Activated T-cell treated with anti-CD3 and anti-CD28 coated beads, Interleukin-2, amount 50 U/mL, for 48 hours (primary cell): ENCODE measurements around the gene SNX9.
"Not testable (repeated sequence)": the region's sequence is repeated elsewhere in the genome, so short reads cannot be mapped to it uniquely, and the experiment has no call there.

ENCODE experiments used
- DNase-seq, 2 experiments: peaks; one replicate each; pipeline ENCODE4 v3.0.0-alpha.2; 2020

SNX9 gene

DNA sequence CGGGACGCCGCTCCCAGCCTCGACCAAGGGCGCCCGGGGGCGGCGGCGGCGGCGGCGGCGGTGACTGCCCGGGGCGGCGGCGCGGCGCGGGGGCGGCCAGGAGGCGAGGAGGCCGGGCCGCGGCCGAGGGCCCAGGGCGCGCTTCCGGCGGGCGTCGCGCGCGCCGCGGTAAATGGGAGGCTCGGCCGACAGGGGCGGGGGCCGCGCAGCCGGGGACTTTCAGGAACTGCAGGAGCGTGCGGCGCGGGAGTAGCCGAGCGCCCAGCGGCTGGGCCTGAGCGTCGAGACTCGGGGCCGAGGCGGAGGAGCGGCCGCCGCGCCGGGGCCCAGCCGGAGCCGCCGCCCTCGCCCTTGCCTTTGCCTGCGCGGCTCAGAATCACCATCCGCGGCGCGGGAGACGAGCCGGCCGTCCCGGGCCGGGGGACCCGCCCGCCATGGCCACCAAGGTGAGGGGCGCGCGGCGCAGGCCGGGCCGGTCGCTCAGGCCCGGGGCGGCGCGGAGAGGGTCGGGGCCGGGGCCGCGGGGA, at the start of gene SNX9:
Gene SNX9 (plus strand): TSS at position 246 of the 527 bp plus-strand sequence. CDS start 189 bp downstream, at position 435.
- DNase-seq, result peak; percentile 72 to 82

DNA sequence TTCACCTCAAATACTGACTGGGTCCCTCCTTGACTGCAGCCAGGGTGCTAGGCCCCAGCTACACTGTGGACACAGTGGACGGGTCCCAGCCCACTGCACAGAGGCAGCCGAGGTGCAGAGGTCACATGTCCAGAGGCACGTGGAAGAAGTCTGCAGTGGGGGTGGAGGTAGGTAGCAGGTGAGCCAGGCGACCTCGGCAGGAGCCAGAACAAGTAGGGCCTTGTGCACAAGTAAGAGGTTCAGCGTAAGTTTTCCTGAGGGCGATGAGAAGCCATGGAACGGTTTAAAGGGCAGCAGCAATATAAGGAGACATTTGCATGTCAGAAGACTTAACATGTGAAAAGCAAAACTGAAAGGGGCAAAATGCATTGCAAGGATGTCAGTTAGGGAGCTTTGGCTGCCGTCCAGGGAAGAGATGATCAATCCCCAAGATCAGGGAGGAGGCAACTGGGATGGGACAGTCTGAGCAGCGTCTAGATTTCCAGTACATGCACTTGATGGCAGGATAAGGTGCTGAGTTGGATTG, 49.7 kb upstream of the SNX9 start:
- no peak for DNase-seq

DNA sequence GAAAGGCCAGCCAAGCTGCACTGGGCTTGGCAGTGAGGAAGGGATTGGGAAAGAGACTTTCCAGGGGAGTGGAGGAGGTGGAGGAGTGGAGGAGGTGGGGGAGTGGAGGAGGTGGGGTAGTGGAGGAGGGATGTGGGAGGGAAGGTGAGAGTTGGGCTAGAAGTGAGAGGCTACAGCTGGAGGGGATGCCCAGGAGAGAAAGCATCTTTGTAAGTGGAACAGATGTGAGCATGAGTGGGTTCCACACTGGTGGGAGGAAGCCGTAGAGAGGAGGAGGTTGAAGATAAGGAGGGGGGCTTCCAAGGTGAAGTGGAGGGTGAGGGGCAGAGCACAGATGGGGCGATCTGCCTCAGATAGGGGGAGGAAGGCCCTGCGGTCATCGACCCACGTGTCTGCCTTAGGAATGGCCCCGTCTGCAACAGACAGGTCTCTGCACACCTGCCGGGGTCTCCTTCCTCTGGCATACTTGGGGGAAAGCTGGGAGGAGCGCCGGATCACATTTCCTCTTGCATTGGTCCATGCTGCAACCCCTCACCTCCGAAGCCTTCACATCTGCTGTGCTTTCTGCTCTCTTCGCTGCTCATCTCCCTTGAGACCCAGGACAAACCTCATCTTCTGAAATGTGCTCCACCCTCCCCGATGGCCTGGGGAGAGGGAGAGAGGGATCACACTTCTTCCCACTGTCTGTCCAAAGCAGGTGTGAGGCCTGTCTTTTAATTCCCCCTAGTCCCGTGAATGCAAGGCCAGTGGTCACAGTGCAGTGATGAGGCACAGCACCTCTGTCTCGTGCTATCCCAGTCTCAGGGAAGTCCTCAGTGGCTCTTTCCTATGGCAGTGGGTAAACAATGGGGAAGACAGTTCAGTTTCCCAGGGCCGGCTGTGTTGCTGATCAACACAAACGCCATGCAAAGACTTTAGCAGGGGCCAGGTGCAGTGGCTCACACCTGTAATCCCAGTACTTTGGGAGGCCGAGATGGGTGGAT, 48.6 kb upstream of the SNX9 start:
- no peak for DNase-seq

DNA sequence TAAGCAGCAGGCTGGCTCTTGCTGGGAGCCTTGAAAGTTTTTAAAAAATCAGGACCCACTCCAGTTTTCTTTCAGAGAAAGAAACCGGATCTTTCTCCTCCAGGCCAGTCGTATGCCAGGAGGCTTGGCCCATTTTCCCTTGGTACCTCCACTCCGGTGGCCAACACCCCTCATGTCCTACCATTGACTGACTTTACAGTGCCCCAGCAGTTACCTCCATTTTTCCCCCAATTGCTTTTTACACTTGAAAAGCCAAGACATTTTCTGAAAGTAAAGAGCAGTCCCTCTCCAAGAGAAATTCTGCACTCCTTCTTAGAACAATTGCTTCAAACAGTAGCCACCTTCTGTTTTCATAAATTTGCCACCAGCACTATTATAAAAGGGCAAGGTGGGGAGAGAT, 47.7 kb upstream of the SNX9 start:
- no peak for DNase-seq

DNA sequence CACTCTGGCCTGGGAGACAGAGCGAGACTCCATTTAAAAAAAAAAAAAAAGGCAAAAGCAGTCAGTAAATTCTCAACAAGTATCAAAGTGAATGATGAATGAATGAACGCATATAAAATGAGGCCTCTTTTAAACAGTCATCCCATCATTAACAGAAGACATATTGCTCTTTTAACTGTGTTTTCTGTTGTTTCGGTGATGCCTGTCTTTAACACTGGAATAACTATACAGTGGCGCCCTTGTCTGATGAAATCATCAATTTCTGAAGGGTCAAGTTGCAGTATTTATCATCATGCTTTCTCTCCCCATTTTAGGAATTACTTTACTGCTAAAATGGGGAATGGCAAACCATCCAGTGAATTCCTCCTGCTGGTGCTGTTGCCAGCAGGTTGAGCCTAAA, 45.7 kb upstream of the SNX9 start:
- DNase-seq, result no peak

DNA sequence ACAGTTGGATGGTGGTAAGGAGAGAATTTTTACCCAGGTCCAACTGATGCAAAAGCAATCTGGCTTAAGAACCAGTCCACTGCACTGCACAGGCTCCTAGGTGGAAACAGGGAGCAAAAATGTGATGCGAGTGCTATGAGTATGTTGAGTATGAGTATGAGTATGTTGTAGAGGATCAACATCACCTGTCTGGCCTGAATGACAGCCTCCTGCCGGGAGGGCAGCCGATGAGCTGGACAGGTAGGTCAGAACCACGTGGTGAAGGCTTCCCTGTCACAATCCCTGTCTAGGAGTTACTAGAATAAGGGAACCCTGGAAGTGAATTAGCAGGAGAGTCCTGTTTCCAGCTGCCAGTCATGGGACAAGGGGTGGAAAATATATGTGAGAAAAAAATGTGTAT, 44.3 kb upstream of the SNX9 start:
- no peak for DNase-seq

DNA sequence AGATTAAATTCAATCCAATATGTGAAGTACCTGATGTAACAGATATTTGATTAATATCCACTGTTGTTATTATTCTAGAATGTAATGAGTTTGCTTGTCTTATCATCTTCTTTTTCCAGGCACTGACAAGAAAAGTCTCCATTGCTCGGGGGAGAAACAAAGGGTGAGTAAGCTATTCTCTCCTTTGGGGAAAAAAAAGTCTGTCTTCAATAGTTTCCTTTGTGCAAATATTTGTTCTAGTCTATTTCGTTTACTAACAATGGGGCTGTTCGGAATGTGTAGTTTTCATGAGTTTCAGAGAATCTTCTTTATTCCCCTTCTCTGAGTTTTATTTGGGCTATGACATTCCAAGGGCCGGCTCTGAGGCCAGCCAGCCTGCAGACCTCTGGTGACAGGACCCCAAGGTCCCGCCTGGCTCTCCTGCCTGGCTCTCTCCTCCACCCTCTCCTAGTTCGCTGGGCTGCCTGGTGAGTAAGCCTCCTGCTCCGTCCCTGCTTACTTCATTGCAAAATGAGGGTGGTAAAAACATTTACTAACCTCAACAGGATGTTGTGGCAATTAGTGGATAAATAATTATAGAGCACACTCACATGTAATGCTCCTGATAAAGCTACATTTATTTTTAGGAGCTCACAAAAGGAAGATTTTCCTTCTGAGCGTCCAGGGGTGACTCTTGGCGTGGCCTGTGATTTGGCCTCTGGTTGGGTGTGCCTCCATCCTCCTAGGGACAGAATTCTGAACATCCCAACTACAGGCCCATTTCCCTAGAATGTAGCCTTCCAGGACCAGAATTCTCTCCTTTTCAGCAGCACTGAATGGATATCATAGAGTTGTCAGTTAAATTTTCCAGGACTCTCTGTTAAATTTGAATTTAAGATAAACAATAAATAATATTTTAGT, 43.1 kb upstream of the SNX9 start:
- no peak for DNase-seq

DNA sequence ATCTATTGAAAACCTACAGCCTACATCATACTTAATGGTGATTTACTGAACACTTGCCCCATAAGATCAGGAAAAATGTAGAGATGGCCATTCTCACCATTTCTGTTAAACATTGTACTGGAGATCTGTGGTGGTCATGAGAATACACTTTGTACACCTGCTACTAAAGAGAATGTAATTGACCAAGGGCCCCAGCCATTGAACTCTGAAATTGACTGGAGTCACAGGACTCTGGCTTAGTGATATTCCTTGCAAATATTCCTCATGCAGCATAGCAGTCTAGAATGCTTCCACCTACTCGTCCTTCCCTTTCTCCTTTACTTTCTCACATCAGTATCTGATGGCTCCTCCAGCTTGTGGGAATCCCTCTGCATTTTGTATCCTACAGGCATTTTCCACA, 37.4 kb upstream of the SNX9 start:
- no peak for DNase-seq

DNA sequence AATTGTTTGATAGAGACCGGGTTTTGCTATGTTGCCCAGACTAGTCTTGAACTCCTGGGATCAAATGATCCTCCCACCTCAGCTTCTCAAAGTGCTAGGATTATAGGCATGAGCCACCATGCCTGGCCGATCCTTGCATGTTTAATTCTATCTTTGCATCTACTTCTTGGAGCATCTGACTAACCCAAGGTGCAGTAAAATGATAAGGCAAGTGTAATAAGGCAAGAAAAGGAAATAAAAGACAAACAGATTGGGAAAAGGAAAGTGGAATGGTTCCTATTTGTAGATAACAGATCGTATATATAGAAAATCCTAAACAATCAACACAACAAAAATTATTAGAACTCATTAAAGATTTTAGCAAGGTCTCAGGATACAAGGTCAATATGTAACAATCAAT, 36.8 kb upstream of the SNX9 start:
- no peak for DNase-seq

DNA sequence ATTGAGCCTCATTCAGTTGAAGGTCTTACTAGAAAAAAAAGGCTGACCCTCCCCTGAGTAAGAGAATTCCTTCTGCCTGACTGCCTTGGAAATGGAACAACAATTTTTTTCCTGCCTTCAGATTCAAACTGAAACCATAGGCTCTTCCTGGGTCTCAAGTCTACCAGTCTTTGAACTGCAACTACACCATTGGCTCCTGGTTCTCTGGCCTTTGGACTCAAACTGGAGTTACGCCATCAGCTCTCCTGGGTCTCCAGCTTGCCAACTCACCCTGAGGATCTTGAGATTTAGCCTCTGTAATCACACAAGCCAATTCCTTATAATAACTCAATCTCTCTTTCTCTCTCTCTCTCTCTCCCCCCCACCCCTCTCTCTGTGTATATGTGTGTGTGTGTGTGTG, 36.0 kb upstream of the SNX9 start:
- DNase-seq, result no peak

DNA sequence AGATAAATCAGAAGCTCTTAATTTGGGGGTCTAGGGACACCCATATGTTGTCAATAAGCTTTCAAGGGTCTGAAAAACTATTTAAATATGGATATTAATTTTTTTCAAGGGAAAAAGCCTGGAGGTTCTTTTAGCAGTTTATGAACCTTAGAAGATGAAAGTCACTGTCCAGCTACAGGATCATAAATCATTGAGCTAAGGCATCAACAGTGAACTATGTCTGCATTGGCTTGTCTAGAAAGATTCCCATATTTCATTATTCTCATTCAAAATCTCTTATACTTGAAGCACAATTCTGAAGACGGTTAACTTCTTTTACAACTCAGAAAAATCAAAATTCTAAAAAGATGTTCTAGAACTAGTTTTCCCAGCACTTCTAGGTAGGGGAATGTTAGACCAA, 34.9 kb upstream of the SNX9 start:
- no peak for DNase-seq

DNA sequence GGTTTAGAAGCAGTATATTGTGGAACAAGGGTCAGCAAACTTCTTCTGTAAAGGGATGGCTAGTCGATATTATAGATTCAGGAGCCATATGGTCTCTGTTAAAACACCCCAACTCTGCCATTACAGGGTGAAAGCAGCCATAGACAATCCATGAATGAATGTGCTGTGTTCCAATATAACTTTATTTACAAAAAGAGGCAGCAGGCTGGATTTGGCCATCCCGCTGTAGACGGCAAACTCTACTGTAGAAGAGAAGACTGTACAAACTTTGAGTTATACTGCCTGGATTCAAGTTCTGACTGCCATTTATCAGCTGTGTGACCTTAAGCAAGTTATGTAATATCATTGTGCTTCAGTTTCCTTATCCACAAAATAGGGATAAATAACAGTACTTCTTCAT, 33.7 kb upstream of the SNX9 start:
- DNase-seq, result no peak

DNA sequence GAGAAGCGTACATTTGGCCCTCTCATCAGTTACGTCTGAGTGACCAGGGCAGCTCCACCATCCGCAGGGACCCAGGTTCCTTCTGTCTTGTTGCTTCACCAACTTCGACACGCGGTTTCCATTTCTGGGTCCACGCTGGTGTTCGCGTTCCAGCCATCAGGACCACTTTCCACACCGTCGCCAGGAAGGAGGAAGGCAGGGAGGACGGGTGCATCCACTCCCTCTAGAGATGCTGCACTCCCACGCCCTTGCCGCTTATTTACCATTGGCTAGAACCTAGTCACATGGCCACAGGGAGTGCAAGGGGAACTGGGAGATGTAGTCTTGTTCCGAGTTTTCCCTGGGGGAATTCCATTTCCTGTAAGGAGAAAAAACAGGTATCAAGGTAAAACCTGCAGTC, 33.2 kb upstream of the SNX9 start:
- DNase-seq, result no peak

DNA sequence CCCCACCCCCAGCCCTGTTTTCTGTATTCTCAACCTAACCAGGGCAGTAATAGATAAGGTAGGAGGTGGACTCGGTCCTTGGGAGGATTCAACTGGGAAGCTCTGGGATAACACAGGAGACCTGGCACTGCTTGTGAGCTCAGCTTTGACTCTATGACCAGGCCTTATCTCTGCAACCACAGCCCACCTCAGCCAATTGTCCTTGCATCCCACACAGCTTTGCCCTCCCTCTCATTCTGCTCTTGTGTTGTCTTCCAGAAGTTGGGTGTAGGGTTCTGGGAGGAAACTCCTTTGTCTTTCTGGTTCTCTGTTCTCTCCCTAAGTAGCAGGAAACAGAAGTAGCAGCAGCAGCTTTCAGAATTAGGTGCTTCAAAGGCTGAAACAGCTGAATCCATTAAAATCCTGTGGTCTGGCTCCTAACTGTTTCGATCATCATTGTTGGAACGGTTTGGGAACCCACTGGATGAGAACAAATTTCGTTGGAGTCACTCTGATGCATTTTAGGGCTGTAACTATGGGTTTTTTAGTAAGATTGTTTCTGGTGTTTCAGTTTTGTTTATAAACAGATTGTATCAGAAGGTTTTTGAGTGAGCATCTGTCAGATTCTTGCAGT, 32.4 kb upstream of the SNX9 start:
- DNase-seq, result no peak

DNA sequence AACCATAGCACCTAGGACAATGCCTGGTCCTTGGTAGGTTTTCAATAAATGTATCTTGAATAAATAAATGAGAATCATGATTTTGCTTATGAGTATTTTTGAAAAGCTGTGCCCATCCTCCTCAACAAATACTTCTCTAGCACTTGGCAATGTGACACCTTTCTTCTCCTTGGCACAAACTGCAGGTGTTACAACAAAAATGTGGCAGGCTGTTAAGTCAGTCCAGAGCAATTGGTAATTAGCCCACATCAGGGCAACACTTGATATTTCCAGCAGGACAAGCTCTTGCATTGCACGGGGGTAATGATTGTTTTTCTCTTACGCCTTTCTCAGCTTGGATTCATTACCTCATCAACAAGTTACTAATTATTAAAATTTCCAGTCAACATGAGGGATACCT, 31.6 kb upstream of the SNX9 start:
- DNase-seq, result no peak

DNA sequence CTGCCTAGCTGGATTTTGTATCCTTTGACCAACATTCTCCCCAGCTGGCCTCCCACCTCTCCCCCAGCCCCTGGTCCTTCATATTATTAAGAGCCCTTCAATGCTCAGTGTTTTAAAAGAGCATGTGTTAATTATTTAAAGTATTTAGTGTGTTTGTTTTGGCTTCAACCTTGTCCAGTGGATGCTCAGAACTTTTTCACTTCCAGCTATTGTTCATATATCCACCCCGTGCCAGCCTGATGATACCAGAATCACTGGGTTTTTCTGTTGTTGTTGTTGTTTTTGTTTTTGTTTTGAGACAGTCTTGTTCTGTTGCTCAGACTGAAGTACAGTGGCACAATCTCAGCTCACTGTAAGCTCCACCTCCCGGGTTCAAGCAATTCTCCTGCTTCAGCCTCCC, 30.4 kb upstream of the SNX9 start:
- DNase-seq, result no peak

DNA sequence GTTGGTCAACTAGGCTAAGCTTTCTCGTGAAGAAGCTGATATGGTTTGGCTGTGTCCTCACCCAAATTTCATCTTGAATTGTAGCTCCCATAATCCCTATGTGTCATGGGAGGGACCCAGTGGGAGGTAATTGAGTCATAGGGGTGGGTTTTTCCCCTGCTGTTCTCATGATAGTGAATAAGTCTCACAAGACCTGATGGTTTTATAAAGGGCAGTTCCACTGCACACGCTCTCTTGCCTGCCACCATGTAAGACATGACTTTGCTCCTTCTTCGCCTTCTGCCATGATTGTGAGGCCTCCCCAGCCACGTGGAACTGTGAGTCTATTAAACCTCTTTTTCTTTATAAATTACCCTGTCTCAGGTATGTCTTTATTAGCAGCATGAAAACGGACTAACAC, 29.0 kb upstream of the SNX9 start:
- DNase-seq, result not testable (repeated sequence)

DNA sequence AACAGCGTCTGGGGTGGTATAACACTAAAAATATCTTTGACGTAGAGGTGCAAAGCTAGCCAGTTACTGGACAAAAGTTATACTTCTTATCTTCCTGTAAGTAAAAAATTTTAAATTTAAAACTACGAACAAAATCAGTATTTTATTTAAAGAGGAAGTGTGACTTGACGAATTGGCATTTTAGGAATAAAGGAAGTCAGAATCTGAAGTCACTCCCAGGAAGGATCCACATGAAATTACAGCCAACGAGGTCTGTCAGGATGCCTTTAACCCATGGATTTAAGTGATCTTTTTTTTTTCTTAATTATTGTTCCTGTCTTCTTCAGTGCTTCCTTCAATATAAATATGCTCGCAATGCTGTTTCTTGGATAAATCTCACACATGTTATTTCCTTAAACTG, 27.2 kb upstream of the SNX9 start:
- DNase-seq, result no peak

DNA sequence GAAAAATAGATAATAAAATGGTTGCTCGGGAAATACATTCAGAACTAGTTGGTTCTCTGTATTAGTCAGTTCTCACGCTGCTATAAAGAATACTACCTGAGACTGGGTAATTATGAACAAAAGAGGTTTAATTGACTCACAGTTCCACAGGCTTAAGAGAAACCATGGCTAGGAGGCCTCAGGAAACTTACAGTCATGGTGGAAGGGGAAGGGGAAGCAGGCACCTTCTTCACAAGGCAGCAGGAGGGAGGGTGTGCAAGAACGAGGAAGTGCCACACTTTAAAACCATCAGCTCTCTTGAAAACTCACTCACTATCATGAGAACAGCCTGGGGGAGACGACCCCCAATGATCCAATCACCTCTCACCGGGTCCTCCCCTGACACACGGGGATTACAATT, 24.2 kb upstream of the SNX9 start:
- DNase-seq, result peak; percentile 38 to 43

DNA sequence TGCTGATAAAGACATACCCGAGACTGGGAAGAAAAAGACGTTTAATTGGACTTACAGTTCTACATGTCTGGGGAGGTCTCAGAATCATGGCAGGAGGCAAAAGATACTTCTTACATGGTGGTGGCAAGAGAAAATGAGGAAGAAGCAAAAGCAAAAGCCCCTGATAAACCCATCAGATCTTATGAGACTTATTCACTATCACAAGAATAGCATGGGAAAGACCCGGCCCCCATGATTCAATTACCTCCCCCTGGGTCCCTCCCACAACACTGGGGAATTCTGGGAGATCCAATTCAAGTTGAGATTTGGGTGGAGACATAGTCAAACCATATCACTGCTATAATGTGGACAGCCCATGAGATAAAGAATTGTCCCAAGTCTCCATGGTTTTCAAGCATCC, 23.5 kb upstream of the SNX9 start:
- DNase-seq, result not testable (repeated sequence)

DNA sequence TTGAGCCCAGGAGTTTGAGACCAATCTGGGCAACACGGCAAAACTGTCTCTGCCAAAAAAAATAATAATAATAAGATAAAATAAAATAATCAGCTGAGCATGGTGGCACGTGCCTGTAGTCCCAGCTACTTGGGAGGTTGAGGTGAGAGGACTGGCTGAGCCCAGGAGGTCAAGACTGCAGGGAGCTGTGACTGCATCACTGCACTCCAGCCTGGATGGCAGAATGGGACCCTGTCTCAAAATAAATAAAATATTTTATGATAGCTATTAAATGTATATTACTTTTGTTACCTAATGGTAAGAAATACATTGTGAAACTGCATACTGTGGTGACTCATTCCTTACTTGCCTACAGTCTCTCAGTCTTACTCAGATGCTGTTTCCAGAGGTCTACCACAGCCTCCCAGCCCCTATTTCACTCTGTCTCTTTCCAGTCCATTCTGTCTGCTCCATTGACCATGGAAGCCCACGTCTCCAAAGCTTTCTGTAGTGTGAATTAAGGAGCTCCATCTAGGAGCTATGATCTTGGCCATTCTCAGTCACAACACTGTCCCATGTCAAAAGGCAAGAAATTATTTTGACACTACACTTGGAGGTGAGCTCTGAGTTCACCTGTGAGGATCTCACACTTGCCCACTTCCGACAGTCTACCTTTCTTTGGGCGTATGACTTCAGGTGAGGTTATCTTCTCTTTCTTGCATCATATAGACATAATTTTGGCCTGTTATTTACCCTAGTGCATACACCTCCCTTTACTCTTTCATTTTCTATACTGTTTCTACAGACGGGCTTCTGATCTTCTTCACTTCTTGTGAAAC, 22.4 kb upstream of the SNX9 start:
- DNase-seq, result peak; percentile 59 to 63
